ENCODE results near the gene POU3F4. TPM values are rescaled to one million over a fixed set of nuclear protein-coding genes. Genes with fewer than 3 reads are reported as not detected.
A peak's percentile ranks its signal among the peaks of the same experiment; 100 is the strongest.

Gene POU3F4
- total RNA-seq: not detected

- Mint-ChIP-seq H3K4me1 (ENCODE audit: low read depth) (no peaks in the 10 kb centered on the region), H3K36me3 (ENCODE audit: low read depth) (no peaks in the 10 kb centered on the region), H3K4me3 (no peak within 1 kb of the TSS), H3K27me3 (peaks cover 55% of the 10 kb centered on the region), H3K27ac (no peak within 1 kb of the TSS), H3K9me3 (no peaks in the 10 kb centered on the region)
- ChIA-PET POLR2A (no interaction called here), CTCF (no interaction called here)
- no peak for ATAC-seq
- intact Hi-C loops (cut with micrococcal nuclease): no loop called here
- no peak for DNase-seq
- TF ChIP-seq, protein P1, sequence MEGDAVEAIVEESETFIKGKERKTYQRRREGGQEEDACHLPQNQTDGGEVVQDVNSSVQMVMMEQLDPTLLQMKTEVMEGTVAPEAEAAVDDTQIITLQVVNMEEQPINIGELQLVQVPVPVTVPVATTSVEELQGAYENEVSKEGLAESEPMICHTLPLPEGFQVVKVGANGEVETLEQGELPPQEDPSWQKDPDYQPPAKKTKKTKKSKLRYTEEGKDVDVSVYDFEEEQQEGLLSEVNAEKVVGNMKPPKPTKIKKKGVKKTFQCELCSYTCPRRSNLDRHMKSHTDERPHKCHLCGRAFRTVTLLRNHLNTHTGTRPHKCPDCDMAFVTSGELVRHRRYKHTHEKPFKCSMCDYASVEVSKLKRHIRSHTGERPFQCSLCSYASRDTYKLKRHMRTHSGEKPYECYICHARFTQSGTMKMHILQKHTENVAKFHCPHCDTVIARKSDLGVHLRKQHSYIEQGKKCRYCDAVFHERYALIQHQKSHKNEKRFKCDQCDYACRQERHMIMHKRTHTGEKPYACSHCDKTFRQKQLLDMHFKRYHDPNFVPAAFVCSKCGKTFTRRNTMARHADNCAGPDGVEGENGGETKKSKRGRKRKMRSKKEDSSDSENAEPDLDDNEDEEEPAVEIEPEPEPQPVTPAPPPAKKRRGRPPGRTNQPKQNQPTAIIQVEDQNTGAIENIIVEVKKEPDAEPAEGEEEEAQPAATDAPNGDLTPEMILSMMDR (IDR thresholded peaks at IDR 0.05): no peak
Measured at GRCh38 chrX:83508006-83508405, at the start of gene POU3F4. Gene POU3F4, plus strand, starts transcription at chrX:83508290. Its CDS starts 35 bp downstream, at chrX:83508325.

DNA sequence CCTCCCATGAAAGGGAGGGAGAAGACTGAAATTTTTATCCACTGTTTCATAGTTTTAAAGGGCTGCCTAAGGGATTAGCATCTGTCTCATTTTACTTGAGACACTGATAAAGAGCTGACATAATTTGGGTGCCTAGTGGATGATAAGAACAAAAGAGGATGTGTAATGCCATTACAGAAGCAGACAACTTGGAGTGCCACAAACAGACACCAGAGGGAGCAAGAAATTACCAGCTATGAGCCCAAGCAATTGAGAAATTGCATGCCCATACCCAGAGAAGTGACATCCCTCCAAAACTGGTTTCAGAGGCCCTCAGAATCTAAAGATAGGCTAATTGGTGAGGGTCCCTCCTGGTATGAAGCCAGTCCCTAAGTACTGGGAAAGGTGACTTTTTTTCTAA, 38.5 kb upstream of the POU3F4 start:
- Mint-ChIP-seq H3K27ac (no peak overlapping the region), H3K27me3 (no peaks in the 10 kb centered on the region), H3K36me3 (ENCODE audit: low read depth) (no peaks in the 10 kb centered on the region), H3K4me1 (ENCODE audit: low read depth) (no peaks in the 10 kb centered on the region), H3K4me3 (no peak overlapping the region), H3K9me3 (peaks cover 1% of the 10 kb centered on the region)
- intact Hi-C loops (cut with micrococcal nuclease): no loop called here
- POLR2A ChIA-PET: no interaction called here
- DNase-seq (peak; percentile 23), ATAC-seq (no peak)
- CTCF ChIA-PET: interaction anchor here (1.1 kb wide), 1 partner anchor 34 kb away, joined by 4 read pairs; no protein-coding TSS in a partner anchor
- TF ChIP-seq, protein P1 (IDR thresholded peaks at IDR 0.05): no peak

DNA sequence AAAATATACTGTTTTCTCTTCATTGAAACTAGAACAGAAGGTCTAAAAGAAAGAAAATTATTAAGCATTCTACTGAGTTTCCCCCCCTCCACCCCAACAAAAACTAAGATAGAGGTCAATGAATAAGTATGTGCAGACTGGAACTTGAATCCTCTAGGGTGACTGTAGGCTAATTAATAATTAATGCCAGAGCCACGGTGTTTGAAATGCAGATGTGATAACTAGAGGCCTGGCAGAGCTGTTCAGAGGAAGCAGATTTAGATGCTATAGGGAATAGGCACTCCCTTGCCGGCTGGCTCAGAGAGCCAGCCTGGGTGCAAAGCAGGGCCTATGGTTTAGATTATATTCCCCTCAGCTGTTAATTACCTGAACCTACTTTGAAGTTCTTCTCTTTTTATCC, 12.2 kb upstream of the POU3F4 start:
- no peak for ATAC-seq
- POLR2A ChIA-PET: no interaction called here
- no peak overlapping the region for H3K4me3 Mint-ChIP-seq

GRCh38 chrX:83501003-83501402, 7.1 kb upstream of the POU3F4 start:
- no peak overlapping the region for H3K4me3 Mint-ChIP-seq

More for the DNA sequence above, 12.2 kb upstream of the POU3F4 start:
- H3K36me3 Mint-ChIP-seq (ENCODE audit: low read depth): no peaks in the 10 kb centered on the region
- H3K27ac Mint-ChIP-seq: no peak overlapping the region
- H3K9me3 Mint-ChIP-seq: no peaks in the 10 kb centered on the region
- no peak for DNase-seq
- CTCF ChIA-PET: no interaction called here
- TF ChIP-seq, protein P1 (IDR thresholded peaks at IDR 0.05): no peak
- intact Hi-C loops (cut with micrococcal nuclease): no loop called here
- H3K4me1 Mint-ChIP-seq (ENCODE audit: low read depth): no peaks in the 10 kb centered on the region
- no peaks in the 10 kb centered on the region for H3K27me3 Mint-ChIP-seq

DNA sequence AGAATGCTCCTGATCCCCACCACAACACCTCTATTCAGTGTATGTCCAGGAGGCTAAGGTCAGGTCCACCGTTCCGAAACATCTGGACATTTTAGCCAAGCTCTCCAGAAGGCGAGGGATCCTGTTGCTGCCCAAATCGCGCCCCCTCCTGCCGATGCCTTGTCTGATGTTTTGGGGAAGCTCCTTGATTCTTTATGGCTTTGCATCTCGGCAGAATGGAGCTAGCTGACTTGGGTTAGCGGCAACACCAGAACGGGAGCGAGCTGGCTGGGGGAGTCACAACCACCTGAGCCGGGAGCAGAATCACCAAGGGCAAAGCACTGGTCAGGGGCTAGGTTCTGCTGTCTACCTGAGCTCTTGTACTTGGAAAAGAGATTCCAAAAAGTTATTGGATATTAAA, 6.6 kb upstream of the POU3F4 start:
- intact Hi-C loops (cut with micrococcal nuclease): no loop called here
- DNase-seq: no peak
- Mint-ChIP-seq H3K4me1 (ENCODE audit: low read depth) (no peaks in the 10 kb centered on the region), H3K27ac (no peak overlapping the region), H3K9me3 (no peaks in the 10 kb centered on the region), H3K27me3 (peaks cover 24% of the 10 kb centered on the region), H3K4me3 (no peak overlapping the region), H3K36me3 (ENCODE audit: low read depth) (no peaks in the 10 kb centered on the region)
- TF ChIP-seq, protein P1 (IDR thresholded peaks at IDR 0.05): no peak
- ChIA-PET CTCF (no interaction called here), POLR2A (no interaction called here)
- ATAC-seq: no peak

More at GRCh38 chrX:83501003-83501402, 7.1 kb upstream of the POU3F4 start:
- H3K27ac Mint-ChIP-seq: no peak overlapping the region
- no peaks in the 10 kb centered on the region for H3K36me3 Mint-ChIP-seq (ENCODE audit: low read depth)
- no peaks in the 10 kb centered on the region for H3K9me3 Mint-ChIP-seq
- no peak for ATAC-seq
- H3K27me3 Mint-ChIP-seq: peaks cover 24% of the 10 kb centered on the region
- CTCF ChIA-PET: no interaction called here
- intact Hi-C loops (cut with micrococcal nuclease): no loop called here
- no peaks in the 10 kb centered on the region for H3K4me1 Mint-ChIP-seq (ENCODE audit: low read depth)
- DNase-seq: no peak
- POLR2A ChIA-PET: no interaction called here
- TF ChIP-seq, protein P1 (IDR thresholded peaks at IDR 0.05): no peak

All from activated CD8-positive, alpha-beta T cell treated with anti-CD3 and anti-CD28 coated beads for 36 hours (primary cell).